Activated T-helper 1 cell treated with anti-CD3 and anti-CD28 coated beads, Interleukin-12 subunit alpha, Interleukin-12 subunit beta, Interleukin-2, Interleukin-4 antibody, amounts not matched to agents 30 ng/mL and 10 ng/mL and 1 ng/mL, durations not matched to agents 14 hours and 24 hours and 36 hours (primary cell): ENCODE data around the gene TPD52L1. TPM values are rescaled to one million over a fixed set of nuclear protein-coding genes. Genes with fewer than 3 reads are reported as not detected.

Experiments used
- DNase-seq: peaks from one replicate; pipeline ENCODE4 v3.0.0; 2021; ENCODE audit warnings: low spot score
- H3K27ac Mint-ChIP-seq: one replicate; pipeline ENCODE4 v1.8.0; 2021; ENCODE audit warnings: mild to moderate bottlenecking, mixed read lengths
- H3K27me3 Mint-ChIP-seq: one replicate; pipeline ENCODE4 v1.8.0; 2022; ENCODE audit warnings: mild to moderate bottlenecking, moderate library complexity, mixed read lengths; ENCODE audit not compliant: insufficient read depth
- H3K36me3 Mint-ChIP-seq: one replicate; pipeline ENCODE4 v1.8.0; 2021; ENCODE audit warnings: low read depth, mixed read lengths
- H3K4me1 Mint-ChIP-seq: one replicate; pipeline ENCODE4 v1.8.0; 2021; ENCODE audit warnings: low read depth, mixed read lengths
- H3K4me3 Mint-ChIP-seq: one replicate; pipeline ENCODE4 v1.8.0; 2021; ENCODE audit warnings: mild to moderate bottlenecking, moderate library complexity, mixed read lengths
- H3K9me3 Mint-ChIP-seq: one replicate; pipeline ENCODE4 v1.8.0; 2021; ENCODE audit warnings: mixed read lengths
- intact Hi-C: fragments of 100-400 bp; cut with micrococcal nuclease; formaldehyde crosslinking; loops from one replicate; pipeline ENCODE4 v1.15.1; 2024
- total RNA-seq: library from RNA; stranded (reverse); gene quantifications from 2 replicates; pipeline ENCODE4 v1.2.3, GENCODE V29; 2022

The TPD52L1 gene
- total RNA-seq, result 0.29 TPM in 1 of 2 replicates, not detected in the other

- H3K9me3 Mint-ChIP-seq, result no peaks in the 10 kb centered on the region
- peaks cover 43% of the 10 kb centered on the region for H3K27me3 Mint-ChIP-seq
- peak; percentile 31 for DNase-seq
- H3K27ac Mint-ChIP-seq, result no peak within 1 kb of the TSS
- no peaks in the 10 kb centered on the region for H3K4me1 Mint-ChIP-seq
- peak within 1 kb of the TSS; percentile 74 for H3K4me3 Mint-ChIP-seq
- intact Hi-C loops, result loop anchor here (1.0 to 10.0 kb wide), 4 partner anchors 149 to 821 kb away; partner anchors contain the start of genes HDDC2 and HEY2
- H3K36me3 Mint-ChIP-seq, result no peaks in the 10 kb centered on the region
Measured at GRCh38 chr6:125153391-125154117, at the start of gene TPD52L1. TSS of gene TPD52L1 (plus strand) at chr6:125153773. CDS start at chr6:125153952, 179 bp downstream.

DNA sequence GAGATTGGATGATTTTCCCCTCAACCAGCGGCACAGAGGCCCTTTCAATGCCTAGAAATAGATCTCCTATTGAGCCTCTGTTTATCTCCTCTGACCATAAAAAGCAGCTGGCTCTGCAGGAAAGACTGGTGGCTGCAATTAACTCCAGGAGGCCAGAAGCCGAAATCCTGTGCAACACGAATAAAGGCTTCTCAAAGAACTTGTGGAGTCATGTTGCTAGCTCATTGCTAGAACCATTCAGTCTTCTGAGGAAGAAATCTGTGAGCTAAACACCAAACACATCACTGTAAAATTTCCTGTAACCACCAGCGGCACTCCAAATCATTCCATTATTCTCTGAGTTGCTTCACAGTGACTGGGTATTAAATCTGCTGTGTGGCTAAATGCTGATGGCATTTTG, 49.1 kb upstream of the TPD52L1 start:
- intact Hi-C loops, result no loop called here
- H3K27ac Mint-ChIP-seq, result no peak overlapping the region
- no peak overlapping the region for H3K4me3 Mint-ChIP-seq
- H3K27me3 Mint-ChIP-seq, result peaks cover 13% of the 10 kb centered on the region
- peaks cover 5% of the 10 kb centered on the region for H3K4me1 Mint-ChIP-seq
- no peak for DNase-seq
- H3K9me3 Mint-ChIP-seq, result peaks cover 9% of the 10 kb centered on the region
- H3K36me3 Mint-ChIP-seq, result peaks cover 1% of the 10 kb centered on the region

DNA sequence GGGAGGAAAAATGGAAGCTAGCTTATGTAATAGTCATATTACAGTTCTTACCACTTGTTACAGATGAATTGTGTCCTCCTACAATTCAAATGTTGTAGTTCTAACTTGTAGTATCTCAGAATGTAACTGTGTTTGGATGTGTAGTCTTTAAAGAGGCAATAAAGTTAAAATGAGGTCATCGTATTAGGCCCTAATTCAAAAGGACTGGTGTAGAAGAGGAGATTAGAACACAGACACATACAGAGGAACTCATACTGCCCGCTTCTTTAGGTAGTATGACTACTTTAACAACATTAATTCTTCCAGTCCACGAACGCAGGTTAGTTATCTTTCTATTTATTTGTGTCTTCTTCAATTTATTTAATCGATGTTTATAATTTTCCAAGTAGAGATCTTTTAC, 46.5 kb upstream of the TPD52L1 start:
- Mint-ChIP-seq H3K27ac (no peak overlapping the region), H3K4me3 (no peak overlapping the region), H3K36me3 (no peaks in the 10 kb centered on the region), H3K4me1 (no peaks in the 10 kb centered on the region), H3K27me3 (peaks cover 2% of the 10 kb centered on the region), H3K9me3 (peaks cover 35% of the 10 kb centered on the region)
- DNase-seq, result no peak
- intact Hi-C loops, result no loop called here

DNA sequence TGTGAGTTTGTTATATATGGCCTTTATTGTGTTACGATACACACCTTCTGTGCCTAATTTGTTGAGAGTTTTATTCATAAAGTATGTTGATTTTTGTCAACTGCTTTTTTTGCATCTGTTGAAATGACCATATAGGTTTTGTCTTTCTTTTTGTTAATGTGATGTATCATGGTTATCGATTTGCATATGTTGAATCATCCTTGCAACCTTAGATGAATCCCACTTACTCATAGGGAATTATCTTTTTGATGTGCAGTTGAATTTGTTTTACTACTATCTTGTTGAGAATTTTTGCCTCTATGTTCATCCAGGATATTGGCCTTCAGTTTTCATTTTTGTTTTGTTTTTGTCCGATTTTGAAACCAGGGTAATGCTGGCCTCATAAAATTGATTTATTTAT, 45.7 kb upstream of the TPD52L1 start:
- Mint-ChIP-seq H3K4me1 (no peaks in the 10 kb centered on the region), H3K27me3 (no peaks in the 10 kb centered on the region), H3K36me3 (no peaks in the 10 kb centered on the region), H3K9me3 (peaks cover 41% of the 10 kb centered on the region), H3K27ac (no peak overlapping the region), H3K4me3 (no peak overlapping the region)
- intact Hi-C loops, result no loop called here
- no peak for DNase-seq

GRCh38 chr6:125110056-125110455, 43.5 kb upstream of the TPD52L1 start:
- no peaks in the 10 kb centered on the region for H3K4me1 Mint-ChIP-seq
- peaks cover 41% of the 10 kb centered on the region for H3K9me3 Mint-ChIP-seq
- no peak for DNase-seq
- H3K27me3 Mint-ChIP-seq, result no peaks in the 10 kb centered on the region
- intact Hi-C loops, result no loop called here
- no peak overlapping the region for H3K27ac Mint-ChIP-seq
- H3K36me3 Mint-ChIP-seq, result no peaks in the 10 kb centered on the region
- no peak overlapping the region for H3K4me3 Mint-ChIP-seq

DNA sequence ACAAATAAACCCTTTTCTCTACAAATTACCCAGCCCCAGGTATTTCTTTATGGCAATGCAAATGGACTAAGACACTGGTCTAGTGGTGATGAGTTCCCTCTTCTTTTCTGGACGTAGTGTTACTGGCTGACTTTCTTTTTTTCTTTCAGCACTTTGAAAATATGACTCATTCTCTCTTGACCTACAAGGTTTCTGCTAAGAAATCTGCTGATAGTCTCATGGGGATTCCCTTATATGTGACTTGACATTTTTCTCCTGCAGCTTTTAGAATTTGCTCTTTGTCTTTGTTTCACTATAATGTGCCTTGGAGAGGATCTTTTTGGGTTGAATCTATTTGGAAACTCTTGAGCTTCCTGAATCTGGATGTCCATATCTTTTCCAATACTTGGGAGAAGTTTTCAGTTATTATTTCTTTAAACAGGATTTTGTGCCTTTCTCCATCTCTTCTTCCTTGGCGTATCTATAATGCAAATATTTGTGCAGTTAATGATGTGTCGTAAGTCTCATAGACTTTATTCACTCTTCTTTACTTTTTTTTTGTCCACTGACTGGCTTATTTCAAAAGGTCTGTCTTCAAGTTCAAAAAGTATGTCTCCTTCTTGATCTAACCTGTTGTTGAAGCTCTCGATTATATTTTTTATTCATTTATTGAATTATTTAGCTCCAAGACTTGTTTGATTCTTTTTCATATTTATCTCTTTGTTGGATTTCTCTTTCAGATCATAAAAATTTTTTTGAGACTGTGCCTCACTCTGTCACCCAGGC, 42.2 kb upstream of the TPD52L1 start:
- Mint-ChIP-seq H3K9me3 (peaks cover 41% of the 10 kb centered on the region), H3K27ac (no peak overlapping the region), H3K27me3 (peaks cover 2% of the 10 kb centered on the region), H3K4me3 (no peak overlapping the region), H3K4me1 (no peaks in the 10 kb centered on the region), H3K36me3 (no peaks in the 10 kb centered on the region)
- no peak for DNase-seq
- intact Hi-C loops, result no loop called here

DNA sequence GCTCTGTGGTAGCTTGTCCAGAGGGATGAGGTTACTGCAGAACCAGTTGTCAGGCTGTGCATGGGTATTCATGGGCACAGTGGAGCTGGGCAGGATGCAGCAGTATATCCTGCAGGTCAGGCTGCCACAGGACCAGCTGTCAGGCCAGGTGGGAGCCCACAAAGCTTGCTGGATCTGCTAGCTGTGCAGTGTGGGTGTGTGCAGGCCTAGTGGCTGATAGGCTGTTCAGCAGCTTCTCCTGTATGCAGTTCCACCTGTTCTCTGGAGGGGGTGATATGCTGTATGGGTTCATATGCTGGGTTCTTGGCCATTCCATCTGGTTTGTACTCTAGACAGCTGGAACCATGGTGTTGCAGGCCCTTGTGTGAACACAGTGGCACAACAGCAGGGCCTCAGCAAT, 40.6 kb upstream of the TPD52L1 start:
- H3K9me3 Mint-ChIP-seq, result peaks cover 41% of the 10 kb centered on the region
- H3K4me1 Mint-ChIP-seq, result no peaks in the 10 kb centered on the region
- peaks cover 10% of the 10 kb centered on the region for H3K27me3 Mint-ChIP-seq
- DNase-seq, result no peak
- no peak overlapping the region for H3K4me3 Mint-ChIP-seq
- intact Hi-C loops, result no loop called here
- H3K36me3 Mint-ChIP-seq, result no peaks in the 10 kb centered on the region
- H3K27ac Mint-ChIP-seq, result no peak overlapping the region

DNA sequence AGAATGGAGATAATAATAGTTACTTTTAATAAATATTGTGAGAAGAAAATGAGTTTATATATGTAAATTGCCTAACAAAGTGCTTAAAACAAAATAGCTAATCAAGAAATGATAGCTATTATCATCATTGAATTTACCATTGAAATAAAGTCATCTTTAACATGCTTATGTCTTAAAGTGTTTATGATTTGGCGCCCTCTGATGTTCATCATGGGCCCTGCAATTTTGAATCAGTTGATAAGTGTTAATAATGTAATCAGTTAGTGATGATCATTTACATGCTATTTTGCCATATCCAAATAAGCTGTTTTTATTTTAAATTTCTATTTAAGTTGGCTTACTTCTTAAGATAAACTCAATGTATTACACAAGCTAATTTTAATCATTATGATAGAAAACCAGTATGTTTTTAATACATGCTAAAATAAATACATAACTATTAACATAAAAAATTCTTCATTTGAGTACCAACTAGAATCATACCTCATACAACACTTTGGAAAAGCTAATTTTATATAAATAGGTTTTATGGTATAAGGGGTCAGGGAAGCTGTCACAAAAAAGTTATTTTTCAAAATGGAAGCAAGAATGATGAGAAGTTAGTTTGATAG, 39.2 kb upstream of the TPD52L1 start:
- Mint-ChIP-seq H3K9me3 (peaks cover 33% of the 10 kb centered on the region), H3K27me3 (peaks cover 10% of the 10 kb centered on the region), H3K27ac (no peak overlapping the region), H3K4me1 (no peaks in the 10 kb centered on the region), H3K4me3 (no peak overlapping the region), H3K36me3 (no peaks in the 10 kb centered on the region)
- no peak for DNase-seq
- intact Hi-C loops, result loop anchor here (1.0 kb wide), 1 partner anchor 244 kb away; no protein-coding TSS in a partner anchor

- intact Hi-C loops, result no loop called here
- peaks cover 12% of the 10 kb centered on the region for H3K27me3 Mint-ChIP-seq
- H3K9me3 Mint-ChIP-seq, result peaks cover 14% of the 10 kb centered on the region
- no peak overlapping the region for H3K27ac Mint-ChIP-seq
- H3K36me3 Mint-ChIP-seq, result no peaks in the 10 kb centered on the region
- DNase-seq, result no peak
- no peak overlapping the region for H3K4me3 Mint-ChIP-seq
- no peaks in the 10 kb centered on the region for H3K4me1 Mint-ChIP-seq
Measured at GRCh38 chr6:125116170-125116569, 37.4 kb upstream of the TPD52L1 start.

- Mint-ChIP-seq H3K27me3 (peaks cover 12% of the 10 kb centered on the region), H3K36me3 (no peaks in the 10 kb centered on the region), H3K4me3 (no peak overlapping the region), H3K9me3 (peaks cover 9% of the 10 kb centered on the region), H3K4me1 (no peaks in the 10 kb centered on the region), H3K27ac (no peak overlapping the region)
- intact Hi-C loops, result no loop called here
- DNase-seq, result no peak
Measured at GRCh38 chr6:125116710-125117109, 36.9 kb upstream of the TPD52L1 start.

- intact Hi-C loops, result no loop called here
- Mint-ChIP-seq H3K36me3 (no peaks in the 10 kb centered on the region), H3K4me3 (no peak overlapping the region), H3K27ac (no peak overlapping the region), H3K27me3 (peaks cover 12% of the 10 kb centered on the region), H3K4me1 (no peaks in the 10 kb centered on the region), H3K9me3 (no peaks in the 10 kb centered on the region)
- DNase-seq, result no peak
Measured at GRCh38 chr6:125117818-125118217, 35.8 kb upstream of the TPD52L1 start.

GRCh38 chr6:125120054-125120590, 33.5 kb upstream of the TPD52L1 start:
- Mint-ChIP-seq H3K36me3 (no peaks in the 10 kb centered on the region), H3K27me3 (peaks cover 12% of the 10 kb centered on the region), H3K27ac (no peak overlapping the region), H3K4me1 (no peaks in the 10 kb centered on the region), H3K4me3 (no peak overlapping the region), H3K9me3 (no peaks in the 10 kb centered on the region)
- intact Hi-C loops, result no loop called here
- DNase-seq, result no peak

DNA sequence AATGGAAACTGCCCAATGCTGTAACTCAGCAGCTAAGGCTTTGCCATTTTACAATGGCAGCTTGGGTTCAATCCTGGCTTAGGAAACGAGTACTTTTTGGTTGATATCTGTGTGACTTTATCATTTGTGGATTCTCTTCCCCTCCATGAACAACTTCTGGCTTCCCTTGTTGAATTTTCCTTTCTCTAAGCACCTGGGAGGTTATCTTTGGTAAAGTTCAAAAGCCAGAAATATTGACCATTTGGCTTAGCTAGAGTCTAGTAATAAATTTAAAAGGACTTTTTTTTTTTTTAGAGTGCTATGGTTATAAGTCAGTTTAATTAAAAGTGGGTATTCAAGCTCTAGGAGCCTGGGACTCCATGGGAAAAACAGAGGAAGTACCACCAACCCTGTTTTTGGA, 31.7 kb upstream of the TPD52L1 start:
- H3K4me1 Mint-ChIP-seq, result no peaks in the 10 kb centered on the region
- H3K27ac Mint-ChIP-seq, result no peak overlapping the region
- peaks cover 7% of the 10 kb centered on the region for H3K27me3 Mint-ChIP-seq
- DNase-seq, result no peak
- intact Hi-C loops, result no loop called here
- no peaks in the 10 kb centered on the region for H3K36me3 Mint-ChIP-seq
- no peak overlapping the region for H3K4me3 Mint-ChIP-seq
- no peaks in the 10 kb centered on the region for H3K9me3 Mint-ChIP-seq
